PFSK-1 (cell line): ENCODE data around the gene MYH10.

Experiments used
- FOXP2 ChIP-seq: optimal IDR thresholded peaks from 2 replicates; pipeline ENCODE3; 2011; ENCODE audit warnings: borderline replicate concordance, control low read depth, inconsistent platforms; ENCODE audit not compliant: insufficient read depth; ENCODE audit errors: extremely low read length, extremely low read depth
- SIN3A ChIP-seq: IDR thresholded peaks from 2 replicates; pipeline ENCODE4 v1.6.1; 2012; ENCODE audit warnings: mild to moderate bottlenecking, low read length, moderate library complexity, borderline replicate concordance; ENCODE audit not compliant: insufficient read depth
- TF ChIP-seq, protein P1 (sequence below), 2 experiments: IDR thresholded peaks; 2 replicates each; pipeline versions ENCODE4 v1.6.1 to v1.8.0; 2011 to 2012; ENCODE audit warnings: low read depth in 2 of 2, low read length in 2 of 2, control low read depth in 1 of 2, inconsistent platforms in 1 of 2, mild to moderate bottlenecking in 1 of 2, moderate library complexity in 1 of 2; ENCODE audit not compliant: insufficient read depth in 1 of 2

DNA sequence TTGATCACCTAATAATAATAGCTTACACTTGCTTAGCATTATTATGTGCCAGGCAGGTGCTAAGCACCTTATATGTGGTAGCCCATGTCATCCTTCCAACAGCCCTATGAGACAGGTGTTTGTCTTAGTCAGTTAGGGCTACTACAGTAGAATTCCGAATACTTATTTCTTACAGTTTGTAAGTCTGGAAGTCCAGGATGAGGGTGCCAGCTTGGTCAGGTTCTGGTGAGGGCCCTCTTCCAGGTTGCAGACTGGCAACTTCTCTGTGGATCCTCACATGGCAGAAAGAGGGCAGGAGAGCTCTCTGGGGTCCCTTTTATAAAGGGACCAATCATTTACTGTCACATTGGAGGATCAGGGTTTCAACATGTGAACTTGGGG lies 19.6 kb upstream of the MYH10 start:
- TF ChIP-seq, protein P1, sequence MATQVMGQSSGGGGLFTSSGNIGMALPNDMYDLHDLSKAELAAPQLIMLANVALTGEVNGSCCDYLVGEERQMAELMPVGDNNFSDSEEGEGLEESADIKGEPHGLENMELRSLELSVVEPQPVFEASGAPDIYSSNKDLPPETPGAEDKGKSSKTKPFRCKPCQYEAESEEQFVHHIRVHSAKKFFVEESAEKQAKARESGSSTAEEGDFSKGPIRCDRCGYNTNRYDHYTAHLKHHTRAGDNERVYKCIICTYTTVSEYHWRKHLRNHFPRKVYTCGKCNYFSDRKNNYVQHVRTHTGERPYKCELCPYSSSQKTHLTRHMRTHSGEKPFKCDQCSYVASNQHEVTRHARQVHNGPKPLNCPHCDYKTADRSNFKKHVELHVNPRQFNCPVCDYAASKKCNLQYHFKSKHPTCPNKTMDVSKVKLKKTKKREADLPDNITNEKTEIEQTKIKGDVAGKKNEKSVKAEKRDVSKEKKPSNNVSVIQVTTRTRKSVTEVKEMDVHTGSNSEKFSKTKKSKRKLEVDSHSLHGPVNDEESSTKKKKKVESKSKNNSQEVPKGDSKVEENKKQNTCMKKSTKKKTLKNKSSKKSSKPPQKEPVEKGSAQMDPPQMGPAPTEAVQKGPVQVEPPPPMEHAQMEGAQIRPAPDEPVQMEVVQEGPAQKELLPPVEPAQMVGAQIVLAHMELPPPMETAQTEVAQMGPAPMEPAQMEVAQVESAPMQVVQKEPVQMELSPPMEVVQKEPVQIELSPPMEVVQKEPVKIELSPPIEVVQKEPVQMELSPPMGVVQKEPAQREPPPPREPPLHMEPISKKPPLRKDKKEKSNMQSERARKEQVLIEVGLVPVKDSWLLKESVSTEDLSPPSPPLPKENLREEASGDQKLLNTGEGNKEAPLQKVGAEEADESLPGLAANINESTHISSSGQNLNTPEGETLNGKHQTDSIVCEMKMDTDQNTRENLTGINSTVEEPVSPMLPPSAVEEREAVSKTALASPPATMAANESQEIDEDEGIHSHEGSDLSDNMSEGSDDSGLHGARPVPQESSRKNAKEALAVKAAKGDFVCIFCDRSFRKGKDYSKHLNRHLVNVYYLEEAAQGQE (IDR thresholded peaks at IDR 0.05; ENCODE audit: insufficient read depth in 1 of 2, low read depth in 2 of 2, low read length in 2 of 2), result no peak
- TF ChIP-seq SIN3A, result no peak
- TF ChIP-seq FOXP2, result no peak
